MG63 (cell line): ENCODE data around the gene MEIOSIN. TPM values are rescaled to one million over a fixed set of nuclear protein-coding genes. Genes with fewer than 3 reads are reported as not detected.
"Not testable (repeated sequence)": the region's sequence is repeated elsewhere in the genome, so short reads cannot be mapped to it uniquely, and the experiment has no call there.

ENCODE experiments used
- DNase-seq: peaks from one replicate; pipeline ENCODE4 v3.0.0-alpha.2; 2020
- H3K27me3 ChIP-seq: fragments of 250-450 bp; sonication (Bioruptor Pico); 2 replicates; pipeline ENCODE4 v1.5.1; 2020; ENCODE audit warnings: mild to moderate bottlenecking, moderate library complexity
- H3K36me3 ChIP-seq: fragments of 250-450 bp; sonication (Bioruptor Pico); 2 replicates; pipeline ENCODE4 v1.5.1; 2020; ENCODE audit warnings: mild to moderate bottlenecking, moderate library complexity
- H3K4me3 ChIP-seq: fragments of 250-450 bp; sonication (Bioruptor Pico); 2 replicates; pipeline ENCODE4 v1.5.1; 2020; ENCODE audit warnings: mild to moderate bottlenecking, moderate library complexity
- H3K9me3 ChIP-seq: fragments of 250-450 bp; sonication (Bioruptor Pico); 2 replicates; pipeline ENCODE4 v1.5.1; 2020; ENCODE audit warnings: mild to moderate bottlenecking, moderate library complexity
- total RNA-seq: library from RNA; depleted of rRNA; stranded (reverse); fragments of >200 nt; shearing (Covaris generic); gene quantifications from 2 replicates; pipeline ENCODE4 v1.2.3, GENCODE V29; 2014; ENCODE audit warnings: low replicate concordance; rRNA removed

MEIOSIN gene, protein sequence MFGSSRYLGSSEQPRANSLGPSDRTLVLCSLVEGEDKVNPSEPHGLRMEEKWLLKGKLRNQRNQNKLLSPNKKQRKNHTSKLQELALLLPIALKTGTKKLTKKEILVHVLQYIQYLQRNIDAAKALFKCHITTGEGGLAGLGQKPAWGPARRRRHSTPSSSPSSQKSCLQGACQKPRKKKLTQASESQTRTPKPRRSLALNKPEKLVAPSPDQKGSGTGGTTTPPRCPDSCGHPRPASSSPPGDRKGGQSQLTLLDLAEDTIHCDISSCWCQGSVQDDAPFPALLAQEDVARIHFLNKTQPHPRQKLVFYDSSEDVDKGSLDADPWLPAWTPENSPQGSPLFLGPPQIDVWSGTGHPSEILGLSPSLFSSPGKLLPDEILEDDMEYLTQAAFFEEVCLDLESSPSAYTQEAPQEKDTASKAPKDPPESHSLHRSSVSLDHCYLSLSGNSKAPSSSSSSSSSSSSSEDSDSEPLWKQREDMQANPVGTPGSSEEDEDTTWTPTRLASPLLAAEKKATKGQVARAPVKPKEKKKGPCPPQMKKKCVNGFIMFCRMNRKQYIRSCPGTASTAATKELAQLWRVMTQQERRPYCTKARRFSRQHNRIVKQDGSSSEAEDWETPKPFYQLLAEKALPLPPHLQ
- total RNA-seq = 0.99 TPM in 1 of 2 replicates, not detected in the other

DNA sequence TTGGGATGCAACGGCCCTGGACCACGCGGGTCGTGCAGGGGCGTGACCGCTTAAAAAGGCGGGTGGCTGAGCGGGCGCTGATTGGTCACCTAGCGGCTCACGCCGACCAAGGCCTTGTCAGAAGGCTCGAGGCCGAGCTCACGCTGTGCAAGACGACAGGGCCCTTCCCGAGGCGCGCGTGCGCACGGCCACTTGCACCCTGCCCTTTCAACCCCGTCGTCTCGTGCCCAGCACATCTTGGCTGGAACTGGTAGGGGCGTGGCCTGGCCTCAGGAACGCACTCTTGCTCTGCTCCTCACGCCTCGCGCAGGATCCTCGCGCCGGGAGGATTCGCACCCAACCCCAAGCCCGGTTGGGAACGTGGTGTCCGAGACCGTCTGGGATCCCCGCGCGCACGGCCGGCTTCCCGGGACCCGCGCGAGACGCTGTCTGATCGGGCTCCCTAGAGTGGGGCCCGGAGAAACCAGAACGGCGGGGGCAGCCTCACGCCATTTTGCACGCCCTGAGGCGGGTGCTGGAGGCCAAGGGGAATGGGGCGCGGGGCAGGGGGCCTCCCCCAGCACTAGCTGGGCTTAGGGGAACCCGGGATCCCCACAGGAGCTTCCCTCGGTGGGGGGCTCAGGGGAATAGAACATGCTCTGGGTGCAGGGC is at the start of gene MEIOSIN:
TSS of gene MEIOSIN (plus strand) at position 280 of the 651 bp plus-strand sequence. CDS start 1,938 bp downstream, outside the sequence.
- H3K4me3 ChIP-seq = no peak within 1 kb of the TSS
- H3K9me3 ChIP-seq = no peaks in the 10 kb centered on the region
- no peak for DNase-seq
- no peaks in the 10 kb centered on the region for H3K27me3 ChIP-seq
- H3K36me3 ChIP-seq = peaks cover 4% of the 10 kb centered on the region; the same call in 1 of the 2 replicates

DNA sequence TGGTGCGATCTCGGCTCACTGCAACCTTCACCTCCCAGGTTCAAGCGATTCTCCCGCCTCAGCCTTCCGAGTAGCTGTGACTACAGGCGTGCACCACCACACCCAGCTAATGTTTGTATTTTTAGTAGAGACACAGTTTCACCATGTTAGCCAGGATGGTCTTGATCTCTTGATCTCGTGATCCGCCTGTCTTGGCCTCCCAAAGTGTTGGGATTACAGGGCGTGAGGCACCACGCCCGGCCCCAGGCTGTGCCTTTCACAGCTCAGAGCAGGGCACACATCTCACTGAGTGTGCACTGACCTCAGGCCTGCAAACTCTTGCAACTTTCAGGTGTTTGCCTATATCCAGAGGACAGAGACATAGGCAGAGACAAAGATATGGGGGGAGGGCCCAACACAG is 48.2 kb upstream of the MEIOSIN start:
- H3K9me3 ChIP-seq, H3K4me3 ChIP-seq, H3K27me3 ChIP-seq, DNase-seq: not testable (repeated sequence)
- H3K36me3 ChIP-seq = peaks cover 49% of the 10 kb centered on the region

DNA sequence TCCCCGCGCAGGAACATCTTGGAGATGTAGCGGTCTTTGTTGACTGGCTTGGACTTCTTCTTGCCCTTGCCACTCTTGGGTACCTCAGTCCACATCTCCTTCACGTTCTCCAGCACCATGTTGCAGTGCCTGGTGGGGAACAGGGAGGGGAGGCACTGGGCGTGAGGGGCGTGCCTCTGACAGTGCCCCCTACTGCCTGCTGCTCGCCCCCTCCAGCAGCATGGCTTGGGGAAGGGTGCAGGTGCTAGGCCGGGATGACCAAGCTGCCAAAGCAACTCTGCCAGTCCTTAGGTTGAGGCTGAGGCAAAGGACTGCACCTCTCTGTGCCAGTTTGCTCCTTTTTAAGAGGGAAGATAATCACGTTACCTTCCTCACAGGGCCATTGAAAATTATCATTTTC is 45.6 kb upstream of the MEIOSIN start:
- no peak overlapping the region for H3K4me3 ChIP-seq
- H3K36me3 ChIP-seq = peaks cover 61% of the 10 kb centered on the region
- no peaks in the 10 kb centered on the region for H3K9me3 ChIP-seq
- DNase-seq = no peak
- H3K27me3 ChIP-seq = no peaks in the 10 kb centered on the region

DNA sequence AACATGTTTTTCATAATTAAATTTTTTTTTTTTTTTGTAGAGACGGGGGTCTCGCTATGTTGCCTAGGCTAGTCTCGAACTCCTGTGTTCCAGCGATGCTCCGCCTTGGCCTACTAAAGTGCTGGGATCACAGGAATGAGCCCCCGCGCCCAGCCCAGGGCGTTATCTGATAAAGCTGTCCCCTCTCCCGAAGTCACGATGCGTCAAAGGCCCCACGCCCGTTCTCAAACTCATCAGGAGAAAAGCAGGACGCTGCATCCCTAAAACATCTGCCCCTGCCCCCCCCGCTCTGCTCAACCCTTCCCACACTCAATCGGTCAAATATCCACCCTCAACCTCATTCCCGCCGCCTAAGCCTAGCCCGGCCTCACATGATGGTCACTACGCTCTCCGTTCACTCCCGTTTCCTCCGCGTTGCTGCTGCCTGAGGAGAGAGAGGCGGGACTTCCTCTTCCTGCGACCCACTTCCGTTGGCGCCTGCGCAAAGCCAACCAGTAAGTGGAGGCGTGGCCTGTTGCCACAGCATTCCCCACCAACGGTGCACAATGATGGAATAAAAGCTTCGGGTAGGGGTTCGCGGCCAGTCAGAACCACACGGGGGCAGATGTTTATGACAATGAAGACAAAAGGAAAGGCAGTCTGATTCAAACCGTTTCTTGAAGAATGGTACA is 41.6 kb upstream of the MEIOSIN start, which contains the start of gene SNRPD2:
TSS of gene SNRPD2 (minus strand) at position 438 of the 671 bp plus-strand sequence. CDS start at position 373, 65 bp downstream.
- no peaks in the 10 kb centered on the region for H3K9me3 ChIP-seq
- H3K36me3 ChIP-seq = peaks cover 62% of the 10 kb centered on the region
- DNase-seq = peak; percentile 95
- peak within 1 kb of the TSS; percentile 84 for H3K4me3 ChIP-seq
- no peaks in the 10 kb centered on the region for H3K27me3 ChIP-seq

DNA sequence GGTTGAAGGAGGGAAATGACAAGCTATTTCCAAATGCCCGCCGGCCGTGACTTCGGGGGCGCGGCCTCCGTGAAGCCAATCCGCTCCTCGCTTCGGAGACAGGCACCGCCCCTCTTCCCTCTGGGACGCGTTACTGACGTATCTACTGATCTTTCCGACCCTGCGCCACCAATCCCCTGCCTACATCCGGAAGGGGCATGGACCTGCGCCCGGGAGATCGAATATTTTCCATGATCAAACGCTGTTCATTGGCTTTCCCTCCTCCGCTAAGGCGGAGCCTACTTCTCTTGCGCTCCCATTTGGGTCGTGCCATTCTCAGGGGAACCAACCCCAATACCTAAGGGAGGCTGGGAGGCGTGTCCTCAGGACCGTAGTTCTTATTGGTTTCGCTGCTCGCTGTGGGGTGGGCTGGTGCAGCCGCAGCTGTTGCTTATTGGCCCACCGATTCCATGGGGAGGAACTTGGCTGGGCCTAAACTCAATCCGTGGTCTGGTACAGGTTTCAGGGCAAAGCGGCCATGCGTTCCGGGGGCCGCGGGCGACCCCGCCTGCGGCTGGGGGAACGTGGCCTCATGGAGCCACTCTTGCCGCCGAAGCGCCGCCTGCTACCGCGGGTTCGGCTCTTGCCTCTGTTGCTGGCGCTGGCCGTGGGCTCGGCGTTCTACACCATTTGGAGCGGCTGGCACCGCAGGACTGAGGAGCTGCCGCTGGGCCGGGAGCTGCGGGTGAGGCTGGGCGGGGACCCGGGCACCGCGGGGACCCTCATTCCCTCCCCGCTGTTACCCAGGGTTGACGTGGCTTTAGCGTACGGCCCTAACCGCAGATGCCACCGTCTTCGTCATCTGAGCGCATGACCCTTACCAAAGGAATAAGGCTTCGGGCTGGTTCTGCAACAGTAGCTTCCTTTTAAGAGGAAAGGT is 40.8 kb upstream of the MEIOSIN start, which contains the start of gene QPCTL:
TSS of gene QPCTL (plus strand) at position 480 of the 919 bp plus-strand sequence. CDS start at position 518, 38 bp downstream.
- H3K9me3 ChIP-seq = no peaks in the 10 kb centered on the region
- no peaks in the 10 kb centered on the region for H3K27me3 ChIP-seq
- H3K36me3 ChIP-seq = peaks cover 54% of the 10 kb centered on the region
- DNase-seq = peak; percentile 100
- H3K4me3 ChIP-seq = peak within 1 kb of the TSS; percentile 84

DNA sequence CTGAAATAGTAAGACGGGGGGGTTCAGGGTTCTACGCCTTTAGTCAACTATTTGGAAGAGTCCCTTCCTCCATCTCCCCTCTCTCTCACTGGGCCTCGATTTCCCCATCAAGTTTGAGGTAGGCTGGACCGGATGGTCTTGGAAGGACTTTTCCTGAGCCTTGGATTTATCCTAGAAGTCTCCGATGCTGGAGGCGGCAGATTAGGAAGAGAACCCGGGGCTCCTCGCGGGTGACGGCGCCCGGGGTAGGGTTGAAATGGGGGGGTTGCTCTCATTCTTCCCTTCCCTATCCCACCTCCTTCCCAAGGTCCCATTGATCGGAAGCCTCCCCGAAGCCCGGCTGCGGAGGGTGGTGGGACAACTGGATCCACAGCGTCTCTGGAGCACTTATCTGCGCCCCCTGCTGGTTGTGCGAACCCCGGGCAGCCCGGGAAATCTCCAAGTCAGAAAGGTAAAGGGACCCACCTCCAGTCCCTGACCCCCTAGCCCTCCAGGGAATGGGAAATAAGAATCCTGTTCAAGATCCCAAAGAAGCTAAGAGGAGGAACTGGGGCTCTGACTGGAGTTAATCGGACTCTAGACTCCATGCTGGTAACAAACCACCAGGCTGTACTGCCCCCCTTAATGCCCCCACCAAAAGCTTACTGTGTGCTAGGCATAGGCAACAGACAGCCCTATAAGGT is 40.0 kb upstream of the MEIOSIN start:
- H3K36me3 ChIP-seq = peaks cover 47% of the 10 kb centered on the region
- peak; percentile 79 for DNase-seq
- H3K27me3 ChIP-seq = no peaks in the 10 kb centered on the region
- H3K4me3 ChIP-seq = peak overlapping the region; percentile 84
- H3K9me3 ChIP-seq = no peaks in the 10 kb centered on the region

DNA sequence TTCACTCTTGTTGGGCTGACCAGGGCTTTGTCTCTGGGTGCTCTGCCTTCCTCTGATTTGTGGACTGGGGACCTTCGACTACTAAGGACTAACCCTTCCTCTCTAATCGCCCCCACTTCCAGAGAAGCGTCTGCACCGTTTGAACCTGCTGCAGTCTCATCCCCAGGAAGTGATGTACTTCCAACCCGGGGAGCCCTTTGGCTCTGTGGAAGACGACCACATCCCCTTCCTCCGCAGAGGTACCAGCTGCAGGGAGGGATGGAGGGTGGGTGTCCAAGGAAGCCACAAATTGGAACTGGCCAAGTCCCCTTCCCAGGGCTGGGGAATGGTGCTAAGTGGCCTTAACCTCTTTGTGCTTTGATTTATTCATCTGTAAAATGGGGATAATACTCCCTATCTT is 31.6 kb upstream of the MEIOSIN start:
- Histone ChIP-seq H3K27me3 (no peaks in the 10 kb centered on the region), H3K4me3 (no peak overlapping the region), H3K9me3 (no peaks in the 10 kb centered on the region), H3K36me3 (peaks cover 31% of the 10 kb centered on the region)
- no peak for DNase-seq

DNA sequence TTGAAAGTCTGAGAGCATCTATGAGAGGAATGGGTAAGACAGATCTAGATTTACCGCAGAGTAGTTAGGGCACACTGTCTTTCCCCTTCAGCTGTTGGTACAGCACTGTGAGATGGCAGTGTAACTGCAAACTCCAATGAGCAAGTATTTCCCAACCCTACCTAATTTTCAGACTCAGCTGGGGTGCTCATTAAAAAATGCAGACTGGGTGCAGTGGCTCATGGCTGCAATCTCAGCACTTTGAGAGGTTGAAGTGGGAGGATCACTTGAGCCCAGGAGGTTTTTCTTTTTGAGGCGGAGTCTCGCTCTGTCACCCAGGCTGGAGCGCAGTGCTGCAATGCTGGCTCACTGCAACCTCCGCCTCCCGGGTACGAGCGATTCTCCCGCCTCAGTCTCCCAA is 28.1 kb upstream of the MEIOSIN start:
- Histone ChIP-seq H3K9me3 (no peaks in the 10 kb centered on the region), H3K36me3 (peaks cover 37% of the 10 kb centered on the region), H3K27me3 (no peaks in the 10 kb centered on the region), H3K4me3 (no peak overlapping the region)
- DNase-seq = no peak

DNA sequence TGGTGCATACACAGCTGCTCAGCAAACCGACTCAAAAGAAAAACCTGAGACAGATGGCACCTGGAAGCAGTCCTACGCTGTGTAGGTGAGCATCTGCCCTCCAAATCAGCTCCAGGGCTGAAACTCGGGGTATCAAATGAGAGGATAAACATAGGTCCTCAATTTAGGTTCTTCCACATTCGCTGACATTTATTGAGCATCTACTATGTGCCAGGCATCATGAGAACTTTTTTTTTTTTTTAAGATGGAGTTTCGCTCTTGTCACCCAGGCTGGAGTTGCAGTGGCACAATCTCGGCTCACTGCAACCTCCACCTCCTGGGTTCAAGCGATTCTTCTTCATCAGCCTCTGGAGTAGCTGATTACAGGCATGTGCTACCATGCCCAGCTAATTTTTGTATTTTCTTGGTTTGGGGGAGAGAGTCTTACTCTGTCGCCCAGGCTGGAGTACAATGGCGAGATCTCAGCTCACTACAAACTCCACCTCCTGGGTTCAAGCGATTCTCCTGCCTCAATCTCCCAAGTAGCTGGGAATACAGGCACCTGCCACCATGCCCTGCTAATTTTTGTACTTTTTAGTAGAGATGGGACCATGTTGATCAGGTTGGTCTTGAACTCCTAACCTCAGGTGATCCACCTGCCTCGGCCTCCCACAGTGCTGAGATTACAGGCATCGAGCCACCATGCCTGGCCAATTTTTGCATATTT is 27.4 kb upstream of the MEIOSIN start:
- no peak for DNase-seq
- H3K4me3 ChIP-seq = no peak overlapping the region
- no peaks in the 10 kb centered on the region for H3K9me3 ChIP-seq
- H3K27me3 ChIP-seq = no peaks in the 10 kb centered on the region
- peaks cover 40% of the 10 kb centered on the region for H3K36me3 ChIP-seq

DNA sequence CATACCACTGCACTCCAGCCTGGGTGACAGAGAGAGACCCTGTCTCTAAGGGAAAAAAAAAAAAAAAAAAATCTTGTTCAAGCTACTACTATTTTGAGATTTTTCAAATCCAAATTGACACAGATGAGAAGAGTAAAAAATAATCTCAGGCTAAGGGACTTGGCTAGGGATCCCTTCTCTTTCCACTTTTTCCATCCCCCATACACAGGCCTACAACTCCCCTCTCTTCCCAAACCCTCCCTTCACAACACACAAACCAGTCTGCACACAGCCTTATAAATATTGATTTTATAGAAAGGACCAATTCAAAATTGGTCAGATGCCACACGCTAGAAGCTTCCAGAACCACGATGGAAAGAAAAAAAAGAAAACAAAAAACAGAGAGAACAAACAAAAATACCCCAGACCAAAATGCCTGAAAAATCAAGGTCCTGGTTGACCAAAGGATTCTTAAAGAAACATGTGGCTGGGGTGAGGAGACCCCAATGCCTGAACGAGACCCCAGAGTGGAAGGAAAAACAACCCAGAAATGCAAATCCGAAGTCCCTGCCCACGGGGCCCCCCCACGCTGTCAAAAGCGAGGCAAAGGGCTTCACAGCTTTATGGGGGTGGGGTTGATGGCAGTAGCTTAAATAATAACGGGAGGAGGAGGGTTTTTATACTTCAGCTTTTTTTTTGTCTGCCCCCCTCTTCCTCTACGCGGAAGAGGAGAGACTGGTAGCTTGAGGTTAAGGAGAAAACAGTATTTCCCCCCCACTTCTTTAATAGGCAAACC is 22.7 kb upstream of the MEIOSIN start:
- no peaks in the 10 kb centered on the region for H3K9me3 ChIP-seq
- no peaks in the 10 kb centered on the region for H3K27me3 ChIP-seq
- DNase-seq = no peak
- H3K4me3 ChIP-seq = no peak overlapping the region
- H3K36me3 ChIP-seq = peaks cover 34% of the 10 kb centered on the region

DNA sequence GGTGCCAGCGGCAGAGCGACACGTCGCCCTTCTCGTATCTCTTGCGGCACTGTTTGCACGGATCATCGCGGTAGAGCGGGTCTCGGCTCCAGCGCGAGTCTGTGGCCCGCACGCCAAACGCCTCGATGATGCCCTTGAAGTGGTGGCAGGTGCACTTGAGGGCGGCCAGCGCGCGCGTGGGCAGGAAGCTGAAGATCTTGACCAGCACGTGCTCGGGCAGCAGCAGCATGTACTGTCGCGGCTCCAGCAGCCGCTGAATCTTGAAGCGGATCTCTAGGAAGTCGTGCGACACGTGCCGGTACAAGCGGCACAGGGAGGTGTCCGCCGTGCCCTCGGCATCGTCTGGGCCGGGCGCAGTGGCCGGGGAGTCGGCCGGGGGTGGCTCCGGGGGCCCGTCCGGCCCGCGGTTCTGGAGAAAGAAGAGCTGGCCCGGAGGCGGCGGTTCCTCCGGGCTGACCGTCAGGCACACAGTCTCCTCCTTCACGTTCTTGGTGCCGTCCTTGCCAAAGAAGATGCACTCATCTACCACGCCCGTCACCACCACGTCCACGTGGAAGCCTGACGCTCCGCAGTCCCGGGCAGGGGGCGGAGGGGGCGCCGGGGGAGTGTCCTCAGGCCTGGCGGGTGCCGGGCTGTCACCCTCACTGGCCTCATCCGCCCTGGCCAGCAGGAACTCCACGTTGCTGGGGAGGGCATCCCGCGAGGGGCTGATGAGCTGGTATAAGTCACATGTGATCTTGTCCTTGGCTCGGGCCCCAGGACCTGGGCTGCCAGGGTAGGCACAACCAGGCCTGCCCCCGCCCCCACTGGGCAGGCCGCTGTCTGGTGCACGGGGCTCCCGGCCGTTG is 21.2 kb upstream of the MEIOSIN start:
- H3K4me3 ChIP-seq = no peak overlapping the region
- DNase-seq = no peak
- no peaks in the 10 kb centered on the region for H3K27me3 ChIP-seq
- peaks cover 34% of the 10 kb centered on the region for H3K36me3 ChIP-seq
- H3K9me3 ChIP-seq = no peaks in the 10 kb centered on the region

DNA sequence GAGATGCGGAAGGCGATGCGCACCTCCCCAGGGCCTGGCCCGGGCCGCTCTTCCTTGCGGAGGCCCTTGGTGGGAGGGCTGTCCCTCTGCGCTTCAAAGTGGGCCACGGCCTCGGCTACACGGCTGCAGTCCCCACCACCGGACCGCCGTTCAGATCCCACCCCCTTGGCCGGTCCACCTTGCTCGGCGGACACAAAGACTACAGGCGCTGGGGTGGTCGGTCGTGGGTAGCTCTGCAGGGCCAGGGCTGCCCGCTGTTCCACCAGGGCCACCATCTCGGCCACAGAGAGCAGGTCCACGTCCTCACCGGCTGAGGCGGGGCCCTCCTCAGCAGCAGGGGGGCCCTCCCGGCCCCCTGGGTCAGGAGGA is 20.6 kb upstream of the MEIOSIN start:
- Histone ChIP-seq H3K27me3 (no peaks in the 10 kb centered on the region), H3K4me3 (no peak overlapping the region), H3K9me3 (no peaks in the 10 kb centered on the region), H3K36me3 (peaks cover 34% of the 10 kb centered on the region)
- DNase-seq = no peak

DNA sequence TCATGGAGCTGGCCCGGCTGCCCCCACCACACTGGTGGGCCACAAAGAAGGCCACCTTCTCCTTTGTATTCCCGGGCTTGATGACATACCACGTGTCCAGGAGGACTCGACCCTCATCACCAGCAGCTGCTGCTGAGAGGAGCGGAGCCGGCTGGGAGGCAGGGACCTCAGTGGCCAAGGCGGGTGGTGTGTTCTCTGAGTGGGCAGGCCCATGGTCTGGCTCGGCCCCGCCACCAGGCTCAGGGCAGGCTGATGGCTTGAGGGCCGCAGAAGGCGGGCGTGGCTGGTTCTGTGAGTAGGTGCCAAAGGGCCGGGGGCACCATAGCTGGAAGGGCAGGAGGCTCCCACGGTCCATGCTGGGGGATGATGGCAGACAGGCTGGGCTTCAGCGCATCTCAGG is 20.1 kb upstream of the MEIOSIN start:
- H3K36me3 ChIP-seq = peaks cover 33% of the 10 kb centered on the region
- no peak overlapping the region for H3K4me3 ChIP-seq
- H3K27me3 ChIP-seq = no peaks in the 10 kb centered on the region
- no peak for DNase-seq
- H3K9me3 ChIP-seq = no peaks in the 10 kb centered on the region
